GM19099 (cell line): ENCODE measurements around the gene IQCM.

Experiments
- POLR2A ChIP-seq: IDR thresholded peaks from 3 replicates; pipeline ENCODE4 v1.6.1; 2011; ENCODE audit warnings: low read depth; ENCODE audit not compliant: insufficient read length; ENCODE audit errors: extremely low read depth

Gene IQCM

GRCh38 chr4:149815743-149816142, at the start of gene IQCM:
IQCM (minus strand) TSS chr4:149815843; CDS start chr4:149742691, 73,152 bp downstream.
- TF ChIP-seq POLR2A, result no peak

DNA sequence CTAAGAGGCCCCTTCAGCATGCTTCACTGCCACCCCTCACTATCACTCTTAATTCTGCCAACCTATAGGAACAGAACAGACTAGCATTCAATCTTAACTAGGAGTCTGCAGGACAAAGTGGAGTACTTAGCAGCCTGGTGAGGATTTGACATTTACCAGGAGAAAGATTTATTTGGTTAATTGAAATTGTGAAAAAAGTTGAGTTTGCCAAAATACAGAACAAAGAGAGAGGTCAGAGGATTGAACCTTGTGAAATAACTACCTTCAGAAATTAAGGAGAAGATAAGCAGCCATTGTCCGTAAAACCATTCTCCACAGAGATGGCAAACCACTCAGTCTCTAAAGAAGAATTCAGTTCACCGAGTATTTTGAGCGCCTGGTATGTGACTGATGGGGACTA, 41.8 kb upstream of the IQCM start:
- no peak for TF ChIP-seq POLR2A

GRCh38 chr4:149845743-149846142, 30.1 kb upstream of the IQCM start:
- TF ChIP-seq POLR2A, result no peak

DNA sequence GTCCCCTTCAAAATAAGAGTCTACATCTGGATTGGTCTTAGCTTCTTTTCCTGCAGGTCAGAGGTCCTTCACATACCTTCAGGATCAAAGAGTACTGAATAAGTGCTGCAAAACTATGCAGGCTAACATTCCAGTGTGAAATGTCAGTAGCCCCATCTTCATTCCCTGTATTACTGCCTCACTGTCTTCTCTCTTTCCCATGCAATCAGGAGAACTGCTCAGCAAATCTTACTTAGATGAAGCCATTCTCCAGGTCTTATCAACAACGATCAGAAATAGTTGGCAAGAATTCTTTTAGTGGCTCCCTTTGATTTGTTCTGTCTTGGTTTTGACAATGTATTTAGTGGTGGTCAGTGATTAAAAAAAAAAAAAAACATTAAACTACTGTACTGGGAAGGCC, 26.0 kb upstream of the IQCM start:
- TF ChIP-seq POLR2A, result no peak

GRCh38 chr4:149838036-149838435, 22.4 kb upstream of the IQCM start:
- TF ChIP-seq POLR2A, result no peak

DNA sequence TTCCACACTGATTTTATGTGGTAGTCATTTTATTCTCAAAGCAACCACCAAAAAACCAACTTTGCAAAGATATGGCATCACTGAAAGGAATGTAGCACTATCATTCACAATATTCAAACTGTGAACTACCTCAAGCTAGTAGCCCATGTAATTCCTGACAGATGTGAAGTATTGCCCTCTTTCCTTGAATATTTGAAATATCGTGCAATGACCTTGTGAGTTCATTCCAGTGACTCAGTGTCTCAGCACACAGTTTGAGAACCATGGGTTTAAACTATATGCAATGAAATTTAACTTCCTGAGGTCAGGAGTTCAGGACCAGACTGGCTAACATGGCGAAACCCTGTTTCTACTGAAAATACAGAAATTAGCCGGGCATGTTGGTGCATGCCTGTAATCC, 20.9 kb upstream of the IQCM start:
- TF ChIP-seq POLR2A, result no peak

GRCh38 chr4:149835280-149835679, 19.6 kb upstream of the IQCM start:
- no peak for TF ChIP-seq POLR2A

GRCh38 chr4:149831656-149832208, 16.1 kb upstream of the IQCM start:
- no peak for TF ChIP-seq POLR2A

- TF ChIP-seq POLR2A, result no peak
These were observed 15.2 kb upstream of the IQCM start for GRCh38 chr4:149830823-149831222.

GRCh38 chr4:149825336-149825735, 9.7 kb upstream of the IQCM start:
- TF ChIP-seq POLR2A, result no peak

- TF ChIP-seq POLR2A, result no peak
These were observed 8.2 kb upstream of the IQCM start for GRCh38 chr4:149823769-149824221.

DNA sequence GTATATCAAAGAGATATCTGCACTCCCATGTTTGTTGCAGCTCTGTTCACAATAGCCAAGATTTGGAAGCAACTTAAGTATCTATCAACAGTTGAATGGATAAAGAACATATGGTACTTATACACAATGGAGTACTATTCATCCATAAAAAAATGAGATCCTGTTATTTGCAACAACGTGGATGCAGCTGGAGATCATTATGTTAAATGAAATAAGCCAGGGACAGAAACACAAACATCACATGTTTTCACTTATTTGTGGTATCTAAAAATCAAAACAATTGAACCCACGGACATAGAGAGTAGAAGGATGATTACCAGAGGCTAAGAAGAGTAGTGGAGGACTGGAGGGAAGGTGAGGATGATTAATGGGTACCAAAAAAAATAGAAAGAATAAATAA, 14.2 kb downstream of the IQCM start:
- TF ChIP-seq POLR2A, result no peak

- TF ChIP-seq POLR2A, result no peak
These were observed 16.1 kb downstream of the IQCM start for GRCh38 chr4:149799546-149799945.

- no peak for TF ChIP-seq POLR2A
These were observed 19.3 kb downstream of the IQCM start for GRCh38 chr4:149796381-149796780.

- no peak for TF ChIP-seq POLR2A
These were observed 20.4 kb downstream of the IQCM start for GRCh38 chr4:149795256-149795655.

DNA sequence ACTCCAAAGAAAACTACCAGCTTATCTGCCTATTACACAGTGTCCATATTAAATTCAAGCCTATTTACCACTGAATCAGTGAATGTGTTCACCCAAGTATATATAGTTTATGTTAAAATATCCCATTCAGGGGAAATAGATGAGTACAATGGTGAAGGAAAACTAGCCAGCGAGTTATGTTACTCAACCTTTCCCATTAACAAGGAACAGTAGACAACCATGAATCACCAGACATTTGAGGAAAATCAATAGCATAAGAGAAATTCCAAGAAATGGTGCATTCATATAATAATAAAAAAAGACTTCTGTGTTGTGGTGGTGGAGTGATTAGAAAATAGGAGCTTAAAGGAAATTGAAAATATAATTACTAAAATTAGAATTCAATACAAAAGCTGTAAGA, 21.3 kb downstream of the IQCM start:
- TF ChIP-seq POLR2A, result no peak

DNA sequence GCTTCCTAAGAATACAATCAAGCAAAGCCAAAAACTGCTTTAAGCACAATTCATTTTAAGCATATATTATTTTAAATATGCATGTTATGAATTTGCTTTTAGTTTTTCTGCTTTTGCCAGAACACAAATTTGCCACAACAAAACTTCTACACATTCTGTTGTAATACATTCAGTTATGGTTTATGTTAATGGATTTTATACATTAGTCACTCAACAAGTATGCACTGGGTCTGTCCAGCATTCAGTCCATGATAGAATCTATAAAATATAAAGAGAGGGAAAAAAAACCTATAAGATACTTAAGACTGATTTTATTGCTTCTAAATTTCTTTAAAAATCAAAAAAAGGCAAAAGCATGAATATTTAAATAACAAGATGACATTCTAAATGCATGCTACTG, 22.2 kb downstream of the IQCM start:
- no peak for TF ChIP-seq POLR2A

DNA sequence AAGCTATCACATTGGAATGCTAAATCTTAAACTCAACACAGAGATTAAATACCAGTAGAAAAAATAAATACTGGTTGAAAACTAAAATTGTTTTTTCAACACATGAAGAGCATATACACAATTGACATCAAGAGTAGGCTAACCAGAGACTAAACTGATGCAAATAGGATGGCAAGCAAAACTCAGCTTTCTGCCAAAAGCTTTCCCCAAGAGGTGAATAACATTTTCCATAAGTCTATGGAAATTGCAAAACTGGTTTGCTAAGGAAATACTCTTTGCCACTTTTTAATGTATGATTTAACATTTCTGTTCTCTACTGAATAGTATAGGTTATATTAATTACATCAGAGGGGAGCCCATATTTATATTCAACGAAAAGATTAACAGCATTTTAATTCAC, 23.8 kb downstream of the IQCM start:
- no peak for TF ChIP-seq POLR2A

DNA sequence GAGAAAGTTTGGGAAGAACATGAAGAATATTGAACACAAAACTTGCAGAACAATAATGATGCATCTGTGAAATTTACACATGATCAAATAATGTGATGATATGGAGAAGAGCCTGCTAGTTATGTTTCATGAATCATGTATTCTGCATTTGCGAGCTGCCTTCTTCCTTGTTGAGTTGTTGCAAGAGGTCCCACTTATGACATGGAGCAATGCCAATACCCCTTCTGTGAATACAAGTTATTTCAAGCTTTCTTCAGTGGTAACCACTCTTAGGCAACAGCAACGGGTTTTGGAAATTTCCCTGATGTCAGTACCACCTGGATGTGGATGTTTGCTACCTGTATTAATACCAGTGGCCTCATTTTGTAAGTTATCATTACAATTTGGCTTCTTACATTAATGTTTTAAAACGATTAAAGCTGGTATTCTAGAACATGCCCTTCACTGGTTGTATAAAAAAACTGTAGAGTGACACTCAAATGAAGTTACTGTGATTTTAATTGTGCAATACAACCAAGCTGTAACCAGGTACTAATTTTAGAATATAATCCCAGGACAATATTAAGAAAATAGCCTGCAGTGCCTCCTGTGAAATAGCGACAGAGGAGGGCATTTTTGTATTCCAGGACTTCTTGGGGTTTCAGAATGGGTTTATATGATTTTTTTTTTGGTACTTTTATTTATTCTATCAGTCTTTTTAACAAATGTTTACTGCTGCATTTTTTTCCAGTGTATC, 25.3 kb downstream of the IQCM start:
- TF ChIP-seq POLR2A, result no peak
